Endothelial cell of umbilical vein (primary cell): Measurements from ENCODE around the gene SMARCA4. TPM values are rescaled to one million over a fixed set of nuclear protein-coding genes. Genes with fewer than 3 reads are reported as not detected.

Experiments
- BruUV-seq: library from RNA; stranded (reverse); fragments of 400-500 nt; replicated peaks from 2 replicates; lab custom pipeline; 2021; lab: Mats Ljungman, UMichigan
- CTCF ChIA-PET: fragments of 300-600, 350-600 bp; sonication (Branson Sonifier 250); formaldehyde crosslinking; loops from one replicate; lab custom pipeline; 2021; ENCODE audit warnings: antibody characterized with exemption, inconsistent platforms; lab: Charles Lee
- POLR2A ChIA-PET: fragments of 300-600, 350-600 bp; sonication (Branson Sonifier 250); formaldehyde crosslinking; loops from one replicate; lab custom pipeline; 2021; ENCODE audit warnings: antibody characterized with exemption, inconsistent platforms; lab: Charles Lee
- DNase-seq: peaks from one replicate; pipeline ENCODE4 v3.0.0-alpha.2; 2011; ENCODE audit warnings: low read depth, low spot score
- FAIRE-seq: peaks from 2 replicates; lab custom pipeline; 2011; peaks lifted over from hg19 to GRCh38; lab: Jason Lieb, UNC
- H2AFZ ChIP-seq: 2 replicates; pipeline ENCODE4 v1.6.0; 2012; ENCODE audit warnings: low read depth, low read length, control low read depth, inconsistent platforms
- H3K27ac ChIP-seq: 2 replicates; pipeline ENCODE4 v1.5.1; 2011; ENCODE audit warnings: low read depth, mild to moderate bottlenecking, control low read depth, low read length, moderate library complexity; ENCODE audit not compliant: insufficient read depth
- H3K27me3 ChIP-seq, 2 experiments: 2 replicates each; pipeline versions ENCODE4 v1.6.0 to v1.6.1; 2011; ENCODE audit warnings: low read length in 2 of 2, mixed read lengths in 1 of 2; ENCODE audit not compliant: control insufficient read depth in 2 of 2, insufficient read depth in 2 of 2
- H3K36me3 ChIP-seq, 2 experiments: 2 replicates in 1 of 2; 3 replicates in 1 of 2; pipeline ENCODE4 v1.5.1; 2011; ENCODE audit warnings: low read length in 2 of 2, mild to moderate bottlenecking in 1 of 2, moderate library complexity in 1 of 2; ENCODE audit not compliant: control insufficient read depth in 2 of 2, insufficient read depth in 2 of 2; ENCODE audit errors: extremely low read depth in 1 of 2
- H3K4me1 ChIP-seq: 3 replicates; pipeline ENCODE4 v1.5.1; 2011; ENCODE audit warnings: mild to moderate bottlenecking, low read length; ENCODE audit not compliant: control insufficient read depth, insufficient read depth; ENCODE audit errors: extremely low read depth
- H3K4me2 ChIP-seq: 2 replicates; pipeline ENCODE4 v1.6.1; 2011; ENCODE audit warnings: low read length, control low read depth, mixed read lengths; ENCODE audit not compliant: insufficient read depth
- H3K4me3 ChIP-seq, 3 experiments: fragments of 200-600 bp in 1 of 3; sonication (generic), shearing (Covaris generic) in 1 of 3; replicated peaks in 1 of 3; 2 replicates each; pipeline ENCODE4 v1.5.1; 2011 to 2016; ENCODE audit warnings: control low read depth in 3 of 3, low read length in 3 of 3, mild to moderate bottlenecking in 2 of 3, inconsistent platforms in 1 of 3, low read depth in 1 of 3, moderate library complexity in 1 of 3; ENCODE audit not compliant: insufficient read depth in 1 of 3
- H3K79me2 ChIP-seq: 2 replicates; pipeline ENCODE4 v1.6.0; 2012; ENCODE audit warnings: low read length, inconsistent platforms; ENCODE audit not compliant: control insufficient read depth, insufficient read depth
- H3K9ac ChIP-seq: replicated peaks from 2 replicates; pipeline ENCODE3; 2011; ENCODE audit warnings: low read length, control low read depth; ENCODE audit not compliant: insufficient read depth; ENCODE audit errors: extremely low read depth
- H3K9me1 ChIP-seq: replicated peaks from 3 replicates; pipeline ENCODE4 v1.6.0; 2011; ENCODE audit warnings: mild to moderate bottlenecking, low read length; ENCODE audit not compliant: control insufficient read depth, insufficient read depth; ENCODE audit errors: extremely low read depth
- H3K9me3 ChIP-seq: replicated peaks from 2 replicates; pipeline ENCODE4 v1.5.1; 2012; ENCODE audit warnings: low read length, inconsistent platforms; ENCODE audit not compliant: control insufficient read depth, insufficient read depth
- H4K20me1 ChIP-seq: replicated peaks from 2 replicates; pipeline ENCODE3; 2011; ENCODE audit warnings: mild to moderate bottlenecking, low read length; ENCODE audit not compliant: control insufficient read depth, insufficient read depth; ENCODE audit errors: extremely low read depth
- CTCF ChIP-seq, 2 donors: IDR thresholded peaks; 1 replicate in 1 of 2; 2 replicates in 1 of 2; pipeline ENCODE4 v1.5.1; 2011; ENCODE audit warnings: low read length in 2 of 2, mild to moderate bottlenecking in 2 of 2, moderate library complexity in 2 of 2, control low read depth in 1 of 2, inconsistent platforms in 1 of 2, low read depth in 1 of 2; ENCODE audit not compliant: insufficient read depth in 1 of 2; ENCODE audit errors: extremely low read depth in 1 of 2
- EZH2 ChIP-seq: IDR thresholded peaks from 2 replicates; pipeline ENCODE4 v1.6.1; 2012; ENCODE audit warnings: borderline replicate concordance, low read depth, mild to moderate bottlenecking, moderate library complexity, low read length, inconsistent platforms; ENCODE audit not compliant: severe bottlenecking
- FOS ChIP-seq: IDR thresholded peaks from 2 replicates; pipeline ENCODE4 v1.6.1; 2011; ENCODE audit warnings: mild to moderate bottlenecking, low read length, moderate library complexity, borderline replicate concordance; ENCODE audit not compliant: insufficient read depth
- GATA2 ChIP-seq: IDR thresholded peaks from 2 replicates; pipeline ENCODE4 v1.7.0; 2011; ENCODE audit warnings: low read depth, mild to moderate bottlenecking, moderate library complexity, mixed read lengths, low read length; ENCODE audit not compliant: insufficient read length, insufficient read depth
- JUN ChIP-seq: IDR thresholded peaks from 2 replicates; pipeline ENCODE4 v1.6.1; 2011; ENCODE audit warnings: borderline replicate concordance, low read depth; ENCODE audit not compliant: insufficient read length, insufficient read depth
- MAX ChIP-seq: IDR thresholded peaks from 2 replicates; pipeline ENCODE4 v1.6.1; 2011; ENCODE audit not compliant: insufficient read depth, insufficient read length
- MYC ChIP-seq: IDR thresholded peaks from one replicate; pipeline ENCODE4 v1.6.1; 2011; ENCODE audit warnings: mild to moderate bottlenecking, low read depth, low read length
- POLR2A ChIP-seq: IDR thresholded peaks from 2 replicates; pipeline ENCODE4 v1.6.1; 2012; ENCODE audit warnings: low read depth, mild to moderate bottlenecking, control low read depth, low read length
- POLR2AphosphoS5 ChIP-seq: IDR thresholded peaks from 2 replicates; pipeline ENCODE4 v1.6.1; 2012; ENCODE audit warnings: low read depth, mild to moderate bottlenecking, control low read depth, low read length, moderate library complexity; ENCODE audit not compliant: insufficient read depth
- dilution Hi-C: fragments of 300-500 bp; cut with MboI; formaldehyde crosslinking; loops from one replicate; pipeline ENCODE4 v1.15.0; 2019; ENCODE audit warnings: low sequenced_read_pairs; ENCODE audit not compliant: extremely low pct_ligation_motif_present
- intact Hi-C: fragments of 100-400 bp; cut with micrococcal nuclease; formaldehyde crosslinking; loops from one replicate; pipeline ENCODE4 v1.10.0; 2022
- polyA plus RNA-seq, 4 experiments: library from polyadenylated mRNA; depleted of rRNA in 3 of 4; stranded (reverse) in 3 of 4; unstranded in 1 of 4; fragments of >200 nt; gene quantifications; 2 replicates each; pipeline versions ENCODE4 v1.2.1 to v1.2.3, GENCODE V29; 2011 to 2012; ENCODE audit warnings: missing spikeins in 1 of 4
- total RNA-seq: library from RNA; stranded (reverse); gene quantifications from 2 replicates; pipeline ENCODE4 v1.2.3, GENCODE V29; 2021

Gene SMARCA4
- total and polyA plus RNA-seq, 2 donors (not counting 3 experiments of a cell fraction or from before 2014, with no cell fraction given) = 65.0 to 177 TPM

GRCh38 chr19:10995926-10996600, 35.2 kb downstream of the SMARCA4 start:
- Histone ChIP-seq H3K9me3 (no peaks in the 10 kb centered on the region), H3K27me3 (no peaks in the 10 kb centered on the region), H4K20me1 (no peaks in the 10 kb centered on the region), H3K36me3 (peaks cover 17 to 42% of the 10 kb centered on the region in 2 experiments), H3K79me2 (no peaks in the 10 kb centered on the region), H2AFZ (no peak overlapping the region), H3K4me2 (no peak overlapping the region), H3K9ac (no peak overlapping the region), H3K9me1 (no peaks in the 10 kb centered on the region), H3K4me1 (no peaks in the 10 kb centered on the region), H3K4me3 (no peak overlapping the region), H3K27ac (no peak overlapping the region)
- dilution Hi-C loops = no loop called here
- DNase-seq = no peak
- intact Hi-C loops = loop anchor here (5.0 kb wide), 1 partner anchor 59 kb away; no protein-coding TSS in a partner anchor
- no peak for TF ChIP-seq GATA2
- BruUV-seq = no TSS peak
- CTCF ChIA-PET = interaction anchor here (3.2 kb wide), 1 partner anchor 59 kb away, joined by 22 read pairs; no protein-coding TSS in a partner anchor
- FAIRE-seq = no peak
- POLR2A ChIA-PET = no interaction called here

DNA sequence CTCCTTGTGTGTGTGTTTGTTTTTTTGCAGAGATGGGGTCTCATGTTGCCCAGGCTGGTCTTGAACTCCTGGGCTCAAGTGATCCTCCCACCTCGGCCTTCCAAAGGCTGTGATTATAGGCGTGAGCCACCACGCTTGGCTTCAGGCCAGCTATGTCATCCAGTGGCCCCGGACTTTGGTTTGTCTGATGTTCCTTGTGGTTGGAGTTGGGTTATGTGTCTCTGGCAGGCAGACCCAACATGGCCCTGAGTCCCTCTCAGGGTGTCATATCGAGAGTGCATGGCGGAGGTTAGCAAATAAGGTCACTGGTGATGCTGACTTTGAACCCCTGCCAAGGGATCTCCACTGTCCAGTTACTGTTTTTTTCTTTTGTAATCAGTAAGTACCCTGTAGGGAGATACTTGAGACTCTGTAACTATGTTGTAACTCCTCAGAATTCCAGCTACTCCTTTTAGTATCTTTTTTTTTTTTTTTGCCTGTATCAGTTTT, 37.3 kb downstream of the SMARCA4 start:
- TF ChIP-seq MAX (no peak), GATA2 (no peak), CTCF (IDR thresholded peaks at IDR 0.05; ENCODE audit: extremely low read depth in 1 of 2, insufficient read depth in 1 of 2, low read depth in 1 of 2, low read length in 2 of 2) (no peak), POLR2AphosphoS5 (no peak), FOS (no peak), POLR2A (no peak), MYC (no peak), EZH2 (no peak), JUN (no peak)
- H3K4me1 ChIP-seq = no peaks in the 10 kb centered on the region
- FAIRE-seq (no peak), DNase-seq (no peak)
- dilution Hi-C loops (no loop called here), intact Hi-C loops (loop anchor here (5.0 kb wide), 1 partner anchor 61 kb away; no protein-coding TSS in a partner anchor)
- no peaks in the 10 kb centered on the region for H3K9me1 ChIP-seq
- H3K27ac ChIP-seq = no peak overlapping the region
- peaks cover 10 to 43% of the 10 kb centered on the region in 2 experiments for H3K36me3 ChIP-seq
- ChIA-PET POLR2A (no interaction called here), CTCF (interaction anchor here (0.6 to 3.2 kb wide), 4 partner anchors 38 to 175 kb away, joined by 3 to 22 read pairs (median 8); no protein-coding TSS in a partner anchor)
- no TSS peak for BruUV-seq
- no peak overlapping the region for H2AFZ ChIP-seq
- no peaks in the 10 kb centered on the region for H3K79me2 ChIP-seq
- H3K9ac ChIP-seq = no peak overlapping the region
- H4K20me1 ChIP-seq = peaks cover 2% of the 10 kb centered on the region
- H3K9me3 ChIP-seq = no peaks in the 10 kb centered on the region
- H3K4me3 ChIP-seq = no peak overlapping the region
- H3K27me3 ChIP-seq = no peaks in the 10 kb centered on the region
- no peak overlapping the region for H3K4me2 ChIP-seq
